Mucosa of stomach (tissue), 1 donor: Measurements from ENCODE around the gene RAB20.

Experiments
- H3K27me3 ChIP-seq: one replicate; pipeline ENCODE4 v1.7.0; 2013; ENCODE audit warnings: mild to moderate bottlenecking, low read length; ENCODE audit not compliant: control insufficient read depth, insufficient read depth
- H3K36me3 ChIP-seq: one replicate; pipeline ENCODE4 v1.7.0; 2013; ENCODE audit warnings: low read length; ENCODE audit not compliant: control insufficient read depth, insufficient read depth
- H3K4me1 ChIP-seq: one replicate; pipeline ENCODE4 v1.7.0; 2013; ENCODE audit warnings: mild to moderate bottlenecking, low read length; ENCODE audit not compliant: control insufficient read depth, insufficient read depth
- H3K4me3 ChIP-seq: one replicate; pipeline ENCODE4 v1.7.0; 2013; ENCODE audit warnings: low read length
- H3K9ac ChIP-seq: one replicate; pipeline ENCODE4 v1.7.0; 2013; ENCODE audit warnings: mild to moderate bottlenecking, low read length, moderate library complexity
- H3K9me3 ChIP-seq: one replicate; pipeline ENCODE4 v1.7.0; 2013; ENCODE audit warnings: mild to moderate bottlenecking, low read length, moderate library complexity; ENCODE audit not compliant: control insufficient read depth
- donor health status: Pancreatic carcinoma.

Gene RAB20

DNA sequence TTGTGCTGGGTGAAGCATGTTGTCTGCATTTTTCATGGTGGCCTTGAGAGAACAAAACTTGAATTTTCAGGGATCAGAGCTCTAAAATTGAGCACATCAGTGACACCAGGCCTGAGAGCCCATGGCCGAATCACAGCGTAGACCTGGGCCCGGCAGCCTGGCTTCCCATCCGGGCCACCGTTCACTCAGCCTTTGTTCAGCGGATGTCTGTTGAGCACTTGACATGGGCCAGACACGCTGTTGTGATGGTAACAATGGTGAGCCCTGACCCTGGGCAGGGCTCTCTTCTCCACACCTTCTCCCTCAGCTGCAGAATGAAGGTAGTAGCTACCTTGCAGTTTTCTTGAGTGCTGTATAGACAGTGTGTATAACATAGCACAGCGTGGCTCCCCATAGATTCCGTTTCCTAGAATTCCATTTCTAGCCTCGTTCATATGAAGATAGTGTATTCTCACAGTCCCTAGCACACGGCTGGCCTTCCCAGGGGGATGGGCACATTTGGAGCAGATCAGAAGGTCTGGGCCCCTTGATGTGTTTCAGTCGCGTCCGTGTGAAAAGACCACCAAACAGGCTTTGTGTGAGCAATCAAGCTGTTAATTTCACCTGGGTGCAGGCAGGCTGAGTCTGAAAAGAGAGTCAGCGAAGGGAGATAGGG, 75.3 kb downstream of the RAB20 start:
- no peak overlapping the region for H3K9ac ChIP-seq
- H3K4me1 ChIP-seq: no peaks in the 10 kb centered on the region
- H3K9me3 ChIP-seq: no peaks in the 10 kb centered on the region
- H3K36me3 ChIP-seq: no peaks in the 10 kb centered on the region
- H3K4me3 ChIP-seq: no peak overlapping the region
- H3K27me3 ChIP-seq: no peaks in the 10 kb centered on the region

DNA sequence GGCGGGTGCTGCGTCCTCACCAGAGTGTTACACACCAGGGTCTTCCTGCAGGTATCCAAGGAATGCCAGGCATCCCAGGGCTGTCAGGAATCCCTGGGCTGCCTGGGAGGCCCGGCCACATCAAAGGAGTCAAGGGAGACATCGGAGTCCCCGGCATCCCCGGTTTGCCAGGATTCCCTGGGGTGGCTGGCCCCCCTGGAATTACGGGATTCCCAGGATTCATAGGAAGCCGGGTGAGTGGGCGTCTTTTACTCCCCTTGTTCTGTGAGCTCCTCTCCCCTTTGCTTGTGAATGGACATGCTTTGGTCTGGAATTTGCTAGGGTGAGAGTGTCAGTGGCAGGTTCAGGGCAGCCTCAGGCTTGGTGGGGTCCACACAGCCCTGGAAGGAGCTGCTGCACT, 75.9 kb downstream of the RAB20 start:
- H3K27me3 ChIP-seq: no peaks in the 10 kb centered on the region
- H3K9ac ChIP-seq: no peak overlapping the region
- H3K9me3 ChIP-seq: no peaks in the 10 kb centered on the region
- no peaks in the 10 kb centered on the region for H3K4me1 ChIP-seq
- H3K4me3 ChIP-seq: no peak overlapping the region
- H3K36me3 ChIP-seq: no peaks in the 10 kb centered on the region

DNA sequence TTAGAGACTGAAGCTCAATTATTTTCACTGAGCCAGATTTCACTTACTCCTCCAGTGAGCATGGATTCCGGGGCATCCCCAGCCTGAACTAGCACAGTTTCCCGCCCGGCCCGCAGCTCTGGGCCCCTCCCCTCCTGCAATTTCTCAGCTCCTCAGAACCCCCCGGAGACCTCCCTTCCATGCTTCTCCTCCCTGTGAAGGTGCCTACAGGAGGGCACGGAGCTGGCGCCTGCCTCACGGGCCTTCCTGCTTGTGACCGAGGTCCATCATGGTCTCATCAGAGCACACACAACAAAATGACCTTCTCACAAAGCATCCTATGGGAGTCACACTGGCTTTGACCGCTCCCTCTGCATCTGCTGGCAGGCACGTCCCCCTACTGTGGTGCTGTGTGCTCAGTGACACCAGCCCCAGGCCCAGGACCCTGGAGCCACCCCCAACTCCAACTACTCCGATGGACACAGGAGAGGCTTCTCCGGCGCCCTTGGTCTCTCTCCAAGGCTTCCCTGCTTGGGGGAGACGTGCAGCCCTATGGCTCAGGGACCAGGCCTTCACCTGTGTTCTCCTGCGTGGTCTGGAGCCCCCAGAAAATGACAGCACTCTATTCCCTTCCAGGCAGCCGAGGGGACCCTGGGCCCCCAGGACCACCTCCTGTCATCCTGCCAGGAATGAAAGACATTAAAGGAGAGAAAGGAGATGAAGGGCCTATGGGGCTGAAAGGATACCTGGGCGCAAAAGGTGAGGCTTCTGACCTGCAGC, 77.1 kb downstream of the RAB20 start:
- Histone ChIP-seq H3K9ac (no peak overlapping the region), H3K9me3 (no peaks in the 10 kb centered on the region), H3K36me3 (no peaks in the 10 kb centered on the region), H3K27me3 (no peaks in the 10 kb centered on the region), H3K4me3 (no peak overlapping the region), H3K4me1 (no peaks in the 10 kb centered on the region)

DNA sequence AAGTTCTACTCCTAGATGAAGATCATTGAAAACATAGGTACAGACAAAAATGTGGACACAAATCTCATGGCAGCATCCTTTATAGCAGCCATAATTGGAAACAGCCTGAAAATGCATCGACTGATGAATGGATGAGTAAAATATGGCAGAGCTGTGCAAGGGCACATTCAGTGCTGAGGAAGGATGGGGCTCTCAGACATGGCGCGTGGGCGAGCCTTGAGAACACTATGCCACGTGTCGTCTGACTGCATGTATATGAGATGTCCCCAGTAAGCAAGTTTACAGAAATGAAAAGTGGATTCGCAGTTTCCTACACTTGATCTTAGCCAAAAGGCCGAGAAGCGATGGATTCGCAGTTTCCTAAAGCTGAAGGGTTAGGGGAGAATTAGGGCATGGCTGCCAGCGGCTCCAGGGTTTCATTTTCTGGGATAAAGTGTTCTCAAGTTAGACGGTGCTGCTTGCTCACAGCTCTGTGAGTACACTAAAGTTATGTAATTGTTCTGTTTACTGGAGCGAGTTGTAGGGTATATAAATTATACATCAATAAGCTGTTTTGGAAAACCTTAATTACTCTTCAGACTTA, 78.0 kb downstream of the RAB20 start:
- Histone ChIP-seq H3K9ac (no peak overlapping the region), H3K9me3 (no peaks in the 10 kb centered on the region), H3K36me3 (no peaks in the 10 kb centered on the region), H3K27me3 (no peaks in the 10 kb centered on the region), H3K4me3 (no peak overlapping the region), H3K4me1 (no peaks in the 10 kb centered on the region)

DNA sequence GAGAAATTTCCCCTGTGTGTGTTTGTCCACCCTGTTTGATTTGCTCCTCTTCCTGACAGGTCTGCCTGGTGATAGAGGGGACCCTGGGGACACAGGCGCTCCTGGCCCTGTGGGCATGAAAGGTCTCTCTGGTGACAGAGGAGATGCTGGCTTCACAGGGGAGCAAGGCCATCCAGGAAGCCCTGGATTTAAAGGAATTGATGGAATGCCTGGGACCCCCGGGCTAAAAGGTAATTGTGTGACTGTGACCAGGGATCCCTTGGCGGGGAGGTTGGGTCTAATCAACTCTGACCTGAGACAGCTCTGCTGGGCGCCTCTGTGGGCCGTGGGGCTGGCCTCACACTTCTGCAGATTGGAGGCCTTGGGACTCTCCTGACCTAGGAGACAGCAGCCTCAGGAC, 81.4 kb downstream of the RAB20 start:
- Histone ChIP-seq H3K27me3 (no peaks in the 10 kb centered on the region), H3K4me1 (no peaks in the 10 kb centered on the region), H3K36me3 (no peaks in the 10 kb centered on the region), H3K9ac (no peak overlapping the region), H3K9me3 (no peaks in the 10 kb centered on the region), H3K4me3 (no peak overlapping the region)

DNA sequence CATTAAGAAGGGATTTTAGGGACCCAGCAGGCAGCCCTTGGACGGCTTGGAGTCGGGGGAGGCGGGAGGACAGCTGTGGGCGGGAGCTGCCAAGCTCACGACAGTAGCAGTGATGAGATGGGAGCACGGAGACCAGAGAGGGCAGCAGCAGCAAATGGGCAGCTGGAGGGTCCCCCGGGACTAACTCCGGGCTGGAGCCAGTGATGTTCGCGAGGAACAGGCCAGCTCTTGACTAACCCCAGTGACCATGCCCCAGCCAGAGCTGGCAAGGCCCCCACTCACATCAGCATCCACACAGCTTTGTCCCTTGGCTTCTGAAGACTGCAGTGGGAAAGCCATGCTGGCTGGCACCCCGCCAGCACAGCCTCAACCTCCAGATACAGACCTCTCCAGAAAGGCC, 81.9 kb downstream of the RAB20 start:
- no peak overlapping the region for H3K9ac ChIP-seq
- H3K4me1 ChIP-seq: no peaks in the 10 kb centered on the region
- no peak overlapping the region for H3K4me3 ChIP-seq
- H3K36me3 ChIP-seq: no peaks in the 10 kb centered on the region
- no peaks in the 10 kb centered on the region for H3K27me3 ChIP-seq
- H3K9me3 ChIP-seq: no peaks in the 10 kb centered on the region

DNA sequence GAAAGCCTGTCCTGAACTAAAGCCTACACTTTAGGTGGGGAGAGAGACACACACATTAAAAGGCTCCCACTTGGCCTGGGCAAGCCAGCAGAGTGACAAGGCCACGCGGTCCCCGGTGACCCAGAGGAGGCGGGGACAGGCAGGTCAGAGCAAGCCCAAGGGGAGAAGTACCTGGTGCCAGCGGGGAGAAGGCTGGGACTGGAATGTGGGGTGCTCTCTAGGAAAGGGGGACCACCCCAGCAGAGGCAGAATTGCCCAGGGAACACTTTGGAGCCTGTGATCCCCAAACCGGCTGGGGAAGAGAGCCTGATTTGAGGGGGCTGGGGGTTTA, 82.3 kb downstream of the RAB20 start:
- Histone ChIP-seq H3K4me1 (no peaks in the 10 kb centered on the region), H3K4me3 (no peak overlapping the region), H3K9me3 (no peaks in the 10 kb centered on the region), H3K36me3 (no peaks in the 10 kb centered on the region), H3K27me3 (no peaks in the 10 kb centered on the region), H3K9ac (no peak overlapping the region)

DNA sequence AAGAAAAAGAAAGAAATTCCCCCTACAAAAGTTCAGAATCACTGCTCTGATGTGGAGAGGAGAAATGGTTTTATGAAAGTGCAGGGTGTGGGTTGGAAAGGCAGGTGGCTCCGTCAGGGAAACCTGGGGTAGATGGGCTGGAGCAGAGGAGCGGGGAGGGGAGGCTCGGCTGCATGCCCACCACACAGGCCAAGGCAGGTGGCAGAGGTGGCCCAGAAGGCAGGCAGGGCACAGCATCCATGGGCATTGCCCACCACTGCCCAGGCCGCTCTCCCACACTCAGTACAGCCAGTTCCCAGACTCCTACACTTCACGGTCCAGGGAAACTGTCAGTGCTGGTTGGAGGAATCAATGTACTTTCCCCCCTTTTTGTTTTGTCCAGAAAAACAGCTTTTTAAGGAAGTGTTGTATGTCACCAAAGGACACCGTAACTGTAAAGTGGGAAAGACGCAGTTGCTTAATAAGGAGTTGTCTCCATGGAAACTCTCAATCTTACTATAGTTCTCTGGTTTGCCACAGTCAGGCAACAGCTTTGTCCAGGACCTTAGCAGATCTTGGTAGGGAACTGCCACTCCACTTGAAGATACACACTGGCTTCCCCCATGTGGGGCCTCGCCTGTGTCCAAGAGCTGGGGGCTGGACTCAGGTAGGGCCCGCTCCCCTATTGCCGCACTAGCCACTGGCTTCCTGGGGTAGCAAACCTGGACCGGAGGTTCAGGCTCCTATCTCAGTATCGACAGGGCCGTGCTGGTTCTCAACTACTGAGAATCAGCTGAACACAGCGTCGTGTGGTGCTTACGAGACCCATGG, 82.9 kb downstream of the RAB20 start:
- Histone ChIP-seq H3K9ac (no peak overlapping the region), H3K36me3 (no peaks in the 10 kb centered on the region), H3K4me1 (no peaks in the 10 kb centered on the region)

DNA sequence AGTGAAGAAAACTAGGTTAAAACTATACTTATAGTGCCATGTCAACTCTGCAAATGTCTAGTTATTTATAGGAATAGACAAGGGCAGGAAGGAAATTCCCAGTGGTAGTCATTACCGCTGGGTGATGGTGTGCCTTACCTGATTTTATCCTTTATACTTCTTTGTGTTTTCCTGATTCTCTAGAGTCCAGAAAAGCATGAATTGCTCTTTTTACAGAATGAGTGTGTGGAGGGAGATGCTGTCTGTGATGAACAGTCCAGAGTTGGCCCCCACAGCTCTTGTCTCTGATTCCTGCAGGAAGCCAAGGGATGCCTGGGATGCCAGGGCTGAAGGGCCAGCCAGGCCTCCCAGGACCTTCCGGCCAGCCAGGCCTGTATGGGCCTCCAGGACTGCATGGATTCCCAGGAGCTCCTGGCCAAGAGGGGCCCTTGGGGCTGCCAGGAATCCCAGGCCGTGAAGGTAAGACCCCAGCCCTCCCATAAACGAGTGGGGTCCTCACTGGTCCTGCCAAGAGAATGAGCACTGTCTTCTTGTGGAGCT, 83.7 kb downstream of the RAB20 start:
- Histone ChIP-seq H3K4me3 (no peak overlapping the region), H3K36me3 (no peaks in the 10 kb centered on the region), H3K4me1 (no peaks in the 10 kb centered on the region), H3K27me3 (no peaks in the 10 kb centered on the region), H3K9me3 (no peaks in the 10 kb centered on the region), H3K9ac (no peak overlapping the region)

More for the DNA sequence above, 82.9 kb downstream of the RAB20 start:
- H3K9me3 ChIP-seq: no peaks in the 10 kb centered on the region
- H3K27me3 ChIP-seq: no peaks in the 10 kb centered on the region
- no peak overlapping the region for H3K4me3 ChIP-seq

DNA sequence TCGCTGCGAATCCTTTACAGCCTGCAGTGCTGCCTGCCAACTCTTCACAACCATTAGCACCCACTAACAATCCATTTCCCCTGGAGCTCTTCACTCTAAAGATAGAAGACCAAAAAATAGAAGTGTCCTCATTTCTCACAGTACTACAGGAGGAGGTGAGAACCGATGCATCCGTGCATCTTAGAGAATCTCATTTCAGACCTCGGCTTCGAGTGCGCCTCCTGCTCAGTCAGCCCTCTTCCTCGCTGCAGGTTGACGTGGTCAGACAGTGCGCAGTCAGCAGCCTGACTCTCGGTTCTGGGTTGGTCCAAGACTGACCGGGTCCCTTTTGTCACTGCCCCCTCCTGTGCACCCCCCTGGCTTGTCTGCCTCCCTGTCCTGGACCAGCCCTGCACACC, 85.3 kb downstream of the RAB20 start:
- H3K9ac ChIP-seq: no peak overlapping the region
- H3K9me3 ChIP-seq: no peaks in the 10 kb centered on the region
- H3K4me3 ChIP-seq: no peak overlapping the region
- no peaks in the 10 kb centered on the region for H3K27me3 ChIP-seq
- no peaks in the 10 kb centered on the region for H3K36me3 ChIP-seq
- H3K4me1 ChIP-seq: no peaks in the 10 kb centered on the region

DNA sequence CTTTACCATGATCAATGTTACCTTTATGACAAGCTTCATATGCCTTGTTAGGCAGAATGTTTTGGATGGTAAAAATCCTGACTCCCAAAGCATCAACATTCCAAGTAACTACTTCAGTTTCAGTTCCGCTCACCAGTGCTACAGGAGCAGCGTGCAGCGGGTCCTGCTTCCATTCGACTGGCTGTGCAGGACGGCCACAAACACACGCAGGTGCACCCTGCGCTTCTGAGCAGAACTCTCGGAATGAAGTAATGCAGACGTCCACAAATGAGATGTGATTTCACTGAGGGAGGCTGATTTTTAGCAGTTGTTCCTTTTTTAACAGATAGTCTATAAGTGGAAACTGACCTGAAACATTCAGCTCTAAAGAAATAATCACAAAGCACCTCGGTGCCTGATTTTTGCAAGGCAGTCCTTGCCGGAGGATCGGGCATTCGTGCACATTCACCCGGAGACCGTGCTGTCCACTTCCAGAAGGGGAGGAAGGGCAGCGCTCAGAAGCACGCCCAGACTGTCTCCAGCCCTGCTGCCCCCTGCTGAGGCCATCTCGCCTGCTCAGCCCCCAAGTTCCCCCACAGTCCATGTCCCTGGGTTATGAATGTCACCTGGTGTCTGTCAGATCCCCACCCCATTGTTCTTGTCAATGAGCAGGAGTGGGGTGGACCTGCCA, 85.8 kb downstream of the RAB20 start:
- Histone ChIP-seq H3K9ac (no peak overlapping the region), H3K9me3 (no peaks in the 10 kb centered on the region), H3K4me3 (no peak overlapping the region), H3K4me1 (no peaks in the 10 kb centered on the region), H3K27me3 (no peaks in the 10 kb centered on the region), H3K36me3 (no peaks in the 10 kb centered on the region)
